ENCODE data around the gene DPPA3. TPM values are rescaled to one million over a fixed set of nuclear protein-coding genes. Genes with fewer than 3 reads are reported as not detected.

Gene DPPA3
- total RNA-seq, 6 donors from 2014 or later = not detected

DNA sequence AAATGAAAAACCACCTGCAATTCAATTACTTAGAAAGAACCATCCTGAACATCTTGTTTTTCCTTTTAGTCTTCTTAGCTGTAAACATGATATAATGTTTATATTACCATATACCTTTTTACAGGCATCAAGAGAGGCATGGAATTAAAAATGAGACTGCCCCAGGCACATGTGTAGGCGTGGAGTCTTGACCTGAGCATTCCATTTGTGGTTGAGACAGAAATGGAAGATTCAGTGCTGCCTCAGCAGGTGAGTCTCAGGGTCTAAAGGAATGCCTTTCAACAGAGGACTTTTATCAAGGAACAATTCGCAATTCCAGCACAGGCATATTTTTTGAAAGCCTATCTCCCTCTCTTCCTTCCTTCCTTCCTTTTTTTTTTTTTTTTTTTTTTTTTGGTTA lies 45.8 kb downstream of the DPPA3 start:
- Histone ChIP-seq H3K9me3 (no peaks in the 10 kb centered on the region), H3K27ac (no peak overlapping the region), H3K36me3 (no peaks in the 10 kb centered on the region), H3K4me1 (no peaks in the 10 kb centered on the region), H3K27me3 (no peaks in the 10 kb centered on the region), H3K4me3 (no peak overlapping the region)
- DNase-seq = no peak
- whole genome bisulfite sequencing, 2 donors = 58 to 67% methylated on average over 2 of the region's 2 CpGs
- no peak for TF ChIP-seq POLR2AphosphoS5 (IDR thresholded peaks at IDR 0.05)
- TF ChIP-seq EP300 (IDR thresholded peaks at IDR 0.05) = no peak
- TF ChIP-seq, protein P1, sequence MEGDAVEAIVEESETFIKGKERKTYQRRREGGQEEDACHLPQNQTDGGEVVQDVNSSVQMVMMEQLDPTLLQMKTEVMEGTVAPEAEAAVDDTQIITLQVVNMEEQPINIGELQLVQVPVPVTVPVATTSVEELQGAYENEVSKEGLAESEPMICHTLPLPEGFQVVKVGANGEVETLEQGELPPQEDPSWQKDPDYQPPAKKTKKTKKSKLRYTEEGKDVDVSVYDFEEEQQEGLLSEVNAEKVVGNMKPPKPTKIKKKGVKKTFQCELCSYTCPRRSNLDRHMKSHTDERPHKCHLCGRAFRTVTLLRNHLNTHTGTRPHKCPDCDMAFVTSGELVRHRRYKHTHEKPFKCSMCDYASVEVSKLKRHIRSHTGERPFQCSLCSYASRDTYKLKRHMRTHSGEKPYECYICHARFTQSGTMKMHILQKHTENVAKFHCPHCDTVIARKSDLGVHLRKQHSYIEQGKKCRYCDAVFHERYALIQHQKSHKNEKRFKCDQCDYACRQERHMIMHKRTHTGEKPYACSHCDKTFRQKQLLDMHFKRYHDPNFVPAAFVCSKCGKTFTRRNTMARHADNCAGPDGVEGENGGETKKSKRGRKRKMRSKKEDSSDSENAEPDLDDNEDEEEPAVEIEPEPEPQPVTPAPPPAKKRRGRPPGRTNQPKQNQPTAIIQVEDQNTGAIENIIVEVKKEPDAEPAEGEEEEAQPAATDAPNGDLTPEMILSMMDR (IDR thresholded peaks at IDR 0.05) = no peak
- no peak for TF ChIP-seq POLR2A (IDR thresholded peaks at IDR 0.05)
- ATAC-seq (ENCODE audit: low FRiP score in 2 of 2) = no peak

DNA sequence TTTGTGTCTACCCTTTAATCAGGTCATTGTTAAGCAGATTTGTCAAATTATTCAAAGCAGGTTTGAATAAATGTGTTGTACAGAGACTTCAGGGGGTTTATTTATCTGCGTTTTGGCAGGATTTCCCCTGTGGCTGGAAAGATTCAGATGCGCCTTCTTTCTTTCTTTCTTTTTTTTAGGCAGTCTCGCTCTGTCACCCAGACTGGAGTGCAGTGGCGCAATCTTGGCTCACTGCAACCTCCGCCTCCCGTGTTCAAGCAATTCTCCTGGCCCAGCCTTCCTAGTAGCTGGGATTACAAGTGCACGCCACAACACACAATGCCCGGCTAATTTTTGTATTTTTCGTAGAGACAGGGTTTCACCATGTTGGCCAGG lies 47.5 kb downstream of the DPPA3 start:
- DNase-seq = no peak
- 39 to 44% methylated on average over 9 of the region's 9 CpGs for WGBS, 2 donors

More for the DNA sequence above, 47.5 kb downstream of the DPPA3 start:
- Histone ChIP-seq H3K4me1 (no peaks in the 10 kb centered on the region), H3K36me3 (no peaks in the 10 kb centered on the region), H3K4me3 (no peak overlapping the region), H3K27me3 (no peaks in the 10 kb centered on the region), H3K9me3 (no peaks in the 10 kb centered on the region), H3K27ac (no peak overlapping the region)
- TF ChIP-seq POLR2A (IDR thresholded peaks at IDR 0.05) (no peak), POLR2AphosphoS5 (IDR thresholded peaks at IDR 0.05) (no peak), EP300 (IDR thresholded peaks at IDR 0.05) (no peak)
- TF ChIP-seq, protein P1 (IDR thresholded peaks at IDR 0.05) = no peak
- no peak for ATAC-seq (ENCODE audit: low FRiP score in 2 of 2)

Other genes with a start within 250 kb of the DPPA3 start
- gene CD163, start 207.7 kb upstream of the DPPA3 start, total RNA-seq = 100 to 1,000 TPM; 267 to 721 (median 394) TPM
- not detected for gene APOBEC1, start 45.5 kb upstream of the DPPA3 start, total RNA-seq
- gene GDF3, start 15.7 kb upstream of the DPPA3 start, total RNA-seq = under 1 TPM in 1 of 6 donors, not detected in 5; 0.20 TPM
- gene CLEC4C, start 35.9 kb downstream of the DPPA3 start, total RNA-seq = not detected
- not detected for gene NANOGNB, start 53.8 kb downstream of the DPPA3 start, total RNA-seq
- under 1 TPM in 2 of 6 donors, not detected in 4; 0.37 to 0.54 TPM for gene NANOG, start 78.0 kb downstream of the DPPA3 start, total RNA-seq
- 1 to 10 TPM in 1 of 6 donors, under 1 TPM in 1, not detected in 4; 0.17 to 3.2 TPM for gene SLC2A14, start 161.5 kb downstream of the DPPA3 start, total RNA-seq
- 100 to 1,000 TPM in 2 of 6 donors, 10 to 100 TPM in 4; 43.0 to 148 (median 63.4) TPM for gene SLC2A3, start 224.8 kb downstream of the DPPA3 start, total RNA-seq

Data from upper lobe of left lung (tissue), 6 donors.